ENCODE measurements around the gene MCMBP.
"Not testable (repeated sequence)": the region's sequence is repeated elsewhere in the genome, so short reads cannot be mapped to it uniquely, and the experiment has no call there.

Gene MCMBP

DNA sequence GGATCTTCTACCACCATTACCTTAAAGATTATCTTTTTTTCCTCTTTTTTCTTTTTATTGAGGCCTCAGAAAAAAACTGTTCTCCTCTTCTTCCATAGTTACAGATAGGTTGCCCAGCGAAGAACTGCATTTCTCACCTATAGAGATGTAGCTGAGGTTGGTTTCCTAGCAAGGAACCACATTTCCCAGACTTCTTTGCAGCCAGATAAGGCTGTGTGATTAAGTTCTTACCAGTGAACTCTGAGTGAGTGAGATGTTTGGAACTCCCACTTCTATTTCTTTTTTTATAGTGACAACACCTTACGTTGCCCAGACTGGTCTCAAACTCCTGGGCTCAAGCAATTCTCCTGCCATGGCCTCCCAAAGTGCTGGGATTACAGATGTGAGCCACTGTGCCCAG lies 5.9 kb upstream of the MCMBP start:
- DNase-seq (ENCODE audit: low spot score), result no peak

DNA sequence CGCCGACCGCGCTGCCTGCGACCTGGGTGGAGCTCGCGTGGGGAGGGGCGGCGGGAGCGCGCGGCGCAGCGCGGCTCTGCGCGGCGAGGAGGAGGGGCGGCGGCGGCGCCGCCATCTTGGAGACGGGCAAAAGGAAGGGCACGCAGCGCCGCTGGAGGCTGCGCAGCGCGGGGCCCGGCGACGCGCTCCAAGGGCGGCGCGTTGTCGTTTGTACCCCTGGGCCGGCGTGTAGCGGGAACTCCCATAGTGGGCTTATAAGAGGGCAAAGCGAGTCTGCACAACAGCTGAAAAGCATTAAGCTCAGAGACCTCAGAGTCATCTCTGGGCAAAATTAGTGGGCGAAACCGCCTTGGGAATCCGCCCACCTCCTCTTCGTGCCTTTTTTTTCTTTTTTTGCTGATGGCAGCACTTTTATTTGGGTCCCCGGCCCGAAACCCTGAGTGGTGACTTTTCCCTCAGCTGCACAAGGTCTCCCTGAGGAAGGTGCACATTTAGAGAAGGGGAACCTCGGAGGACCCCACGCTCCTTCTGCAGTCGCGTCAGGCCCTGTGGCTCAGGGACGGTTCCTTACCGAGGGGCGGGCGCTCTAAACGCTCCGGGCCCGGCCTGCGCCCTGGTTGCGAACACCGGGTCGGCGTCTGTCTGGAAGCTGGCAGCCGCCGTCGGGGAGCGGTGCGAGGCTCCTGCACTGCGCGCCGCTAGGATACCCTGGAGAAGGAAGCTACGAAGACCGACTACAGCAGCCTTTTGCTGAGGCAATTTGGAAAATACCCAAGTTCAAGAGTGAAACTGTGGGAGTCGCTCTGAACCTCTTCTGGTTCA lies 428 bp upstream of the MCMBP start:
- DNase-seq (ENCODE audit: low spot score), result peak; percentile 95

DNA sequence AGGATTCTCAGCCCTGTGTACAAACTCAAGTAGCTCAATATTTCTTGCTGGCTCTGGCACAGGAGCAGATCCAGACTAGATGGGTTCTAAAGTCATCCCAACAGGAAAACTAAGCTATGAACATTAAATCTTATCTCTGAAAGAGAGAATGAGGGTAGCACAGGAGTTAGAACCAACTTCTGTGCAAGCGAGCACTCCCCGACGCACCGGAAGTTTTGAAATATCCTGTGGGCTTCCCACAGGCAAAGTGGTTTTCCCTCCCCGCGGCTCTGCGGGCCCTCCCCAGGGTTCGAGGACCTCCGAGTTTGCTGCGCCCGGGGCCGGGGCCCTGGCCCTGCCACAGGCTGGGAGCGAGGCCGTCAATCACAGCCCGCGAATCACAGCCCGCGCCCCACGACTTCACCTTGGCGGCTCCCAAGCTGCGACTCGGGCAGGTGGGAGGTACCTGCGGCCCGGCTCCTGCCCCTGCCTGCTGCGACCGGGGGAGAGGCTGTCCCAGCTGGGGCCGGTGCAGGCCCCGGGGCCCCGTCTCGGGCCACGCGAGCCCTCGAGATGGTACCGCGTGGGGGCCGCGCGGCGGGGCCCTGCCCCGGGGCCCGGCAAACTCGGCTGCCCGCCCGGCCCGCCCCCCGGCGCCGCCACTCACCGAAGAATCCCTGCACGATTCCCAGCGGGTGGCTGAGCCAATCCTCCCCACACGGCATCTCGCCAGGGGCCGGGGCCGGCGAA lies 598 bp downstream of the MCMBP start:
- peak; percentile 67 for DNase-seq (ENCODE audit: low spot score)

DNA sequence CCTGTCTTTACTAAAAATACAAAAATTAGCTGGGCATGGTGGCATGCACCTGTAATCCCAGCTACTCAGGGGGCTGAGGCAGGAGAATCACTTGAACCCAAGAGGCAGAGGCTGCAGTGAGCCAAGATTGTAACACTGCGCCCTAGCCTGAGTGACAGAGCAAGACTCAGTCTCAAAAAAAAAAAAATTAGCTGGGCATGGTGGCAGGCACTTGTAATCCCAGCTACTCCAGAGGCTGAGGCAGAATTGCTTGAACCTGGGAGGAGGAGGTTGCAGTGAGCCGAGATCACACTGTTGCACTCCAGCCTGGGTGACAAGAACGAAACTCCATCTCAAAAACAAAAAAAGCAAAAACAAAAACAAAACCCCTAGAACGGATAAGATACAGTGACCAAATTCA lies 3.2 kb downstream of the MCMBP start:
- DNase-seq (ENCODE audit: low spot score), result not testable (repeated sequence)

DNA sequence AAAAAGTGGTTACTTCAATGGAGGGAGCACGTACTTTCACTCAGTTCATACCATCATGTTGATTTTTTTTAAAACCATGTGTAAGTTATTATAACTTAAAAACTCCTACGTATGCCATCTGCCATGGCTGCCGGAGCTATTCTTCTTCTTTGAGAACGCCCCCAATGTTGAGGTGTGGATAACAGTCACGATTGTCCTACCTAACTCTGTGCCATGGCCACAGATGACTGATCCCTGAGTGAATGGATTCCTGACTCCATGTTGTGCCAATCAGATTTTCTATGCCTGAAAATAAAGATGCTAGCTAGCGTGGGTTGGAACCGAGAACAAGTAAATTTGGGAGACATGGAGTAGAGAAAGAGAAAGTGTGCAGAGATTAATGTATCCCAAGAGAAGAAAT lies 5.3 kb downstream of the MCMBP start:
- DNase-seq (ENCODE audit: low spot score), result no peak

DNA sequence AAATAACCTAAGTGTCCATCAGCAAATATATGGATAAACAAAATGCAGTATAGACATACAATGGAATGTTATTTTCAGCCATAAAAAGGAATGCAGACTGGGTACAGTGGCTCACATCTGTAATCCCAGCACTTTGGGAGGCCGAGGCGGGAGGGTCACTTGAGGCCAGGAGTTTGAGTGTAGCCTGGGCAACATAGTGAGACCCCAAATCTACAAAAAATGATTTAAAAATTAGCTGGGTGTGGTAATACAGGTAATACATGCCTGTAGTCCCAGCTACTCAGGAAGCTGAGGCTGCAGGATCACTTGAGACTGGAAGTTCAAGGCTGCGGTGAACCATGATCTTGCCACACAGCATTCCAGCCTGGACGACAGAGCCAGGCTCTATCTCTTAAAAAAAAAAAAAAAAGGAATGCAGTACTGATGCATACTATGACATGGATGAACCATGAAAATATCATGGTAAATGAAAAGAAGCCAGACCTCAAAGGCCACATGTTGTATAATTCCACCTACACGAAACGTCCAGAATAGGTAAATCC lies 6.9 kb downstream of the MCMBP start:
- DNase-seq (ENCODE audit: low spot score), result no peak

DNA sequence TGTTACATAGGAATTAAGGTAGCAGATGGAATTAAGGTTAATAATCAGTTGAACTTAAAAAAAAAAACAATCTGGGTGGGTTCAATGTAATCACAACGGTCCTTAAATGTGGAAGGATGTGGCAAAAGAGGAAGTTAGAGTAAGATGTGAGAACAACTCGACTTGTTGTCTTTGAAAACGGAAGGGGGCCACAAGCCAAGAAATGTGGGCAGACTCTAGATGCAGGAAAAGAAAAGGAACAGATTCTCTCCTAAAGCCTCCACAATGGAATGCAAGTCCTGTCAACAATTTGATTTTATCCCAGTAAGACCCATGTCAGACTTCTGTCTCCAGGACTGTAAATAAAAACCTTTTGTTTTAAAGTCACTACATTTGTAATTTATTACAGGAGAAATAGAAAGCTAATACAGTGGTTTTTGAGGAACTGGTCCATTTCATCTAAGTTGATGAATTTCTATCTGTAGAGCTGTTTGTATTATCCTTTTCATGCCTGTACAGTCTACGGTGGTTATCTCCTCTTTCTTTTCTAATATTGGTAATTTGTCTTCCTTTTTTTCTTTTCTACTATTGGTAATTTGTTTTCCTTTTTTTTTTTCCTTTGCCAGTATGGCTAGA lies 8.6 kb downstream of the MCMBP start:
- DNase-seq (ENCODE audit: low spot score), result no peak

DNA sequence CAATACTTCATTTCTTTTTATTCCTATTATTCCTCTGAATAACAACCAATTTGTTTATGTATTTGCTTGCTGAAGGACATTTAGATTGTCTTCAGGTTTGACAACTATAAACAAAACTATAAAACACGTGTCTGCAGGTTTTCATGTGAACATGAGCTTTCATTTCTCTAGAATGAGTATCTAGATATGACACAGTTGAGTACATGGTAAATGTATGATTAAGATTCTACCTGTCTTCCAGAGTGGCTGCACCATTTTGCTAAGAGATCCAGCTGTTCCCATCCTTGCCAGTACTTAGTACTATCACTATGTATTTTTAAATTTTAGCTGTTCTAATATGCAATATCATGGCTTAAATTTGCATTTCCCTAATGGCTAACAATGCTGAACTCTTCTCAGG lies 10.1 kb downstream of the MCMBP start:
- no peak for DNase-seq (ENCODE audit: low spot score)

DNA sequence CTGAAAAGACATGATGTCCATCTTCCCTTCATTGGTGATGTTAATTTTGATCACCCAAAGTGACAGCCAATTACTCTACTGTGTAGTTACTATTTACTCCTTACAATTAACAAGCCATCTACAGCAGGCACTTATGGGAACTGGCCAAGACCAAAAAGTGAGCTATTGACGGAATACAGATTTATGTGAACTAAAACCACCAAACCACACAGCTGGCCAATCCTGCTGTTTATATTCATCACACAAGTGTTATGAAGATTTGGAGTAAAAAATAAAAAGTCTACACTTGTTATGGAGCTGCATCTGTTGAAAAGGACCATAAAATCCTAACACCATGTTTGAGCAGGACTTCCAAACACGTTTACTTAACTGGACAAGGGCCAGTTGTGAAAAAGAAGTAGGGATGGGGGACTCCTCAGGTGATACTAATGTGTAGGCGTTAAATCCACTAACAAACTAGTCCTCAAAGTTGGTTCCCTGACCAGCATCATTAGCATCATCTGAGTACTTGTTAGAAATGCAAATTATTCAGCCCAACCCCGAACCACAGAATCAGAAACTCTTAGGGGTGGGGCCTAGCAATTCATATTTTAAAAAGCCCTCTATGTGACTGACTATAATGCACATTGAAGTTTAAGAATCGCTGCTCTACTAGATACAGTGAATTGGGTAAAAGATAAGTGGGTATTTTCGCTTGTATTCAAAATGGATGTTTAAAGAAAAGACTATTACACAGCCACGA lies 11.6 kb downstream of the MCMBP start:
- no peak for DNase-seq (ENCODE audit: low spot score)

DNA sequence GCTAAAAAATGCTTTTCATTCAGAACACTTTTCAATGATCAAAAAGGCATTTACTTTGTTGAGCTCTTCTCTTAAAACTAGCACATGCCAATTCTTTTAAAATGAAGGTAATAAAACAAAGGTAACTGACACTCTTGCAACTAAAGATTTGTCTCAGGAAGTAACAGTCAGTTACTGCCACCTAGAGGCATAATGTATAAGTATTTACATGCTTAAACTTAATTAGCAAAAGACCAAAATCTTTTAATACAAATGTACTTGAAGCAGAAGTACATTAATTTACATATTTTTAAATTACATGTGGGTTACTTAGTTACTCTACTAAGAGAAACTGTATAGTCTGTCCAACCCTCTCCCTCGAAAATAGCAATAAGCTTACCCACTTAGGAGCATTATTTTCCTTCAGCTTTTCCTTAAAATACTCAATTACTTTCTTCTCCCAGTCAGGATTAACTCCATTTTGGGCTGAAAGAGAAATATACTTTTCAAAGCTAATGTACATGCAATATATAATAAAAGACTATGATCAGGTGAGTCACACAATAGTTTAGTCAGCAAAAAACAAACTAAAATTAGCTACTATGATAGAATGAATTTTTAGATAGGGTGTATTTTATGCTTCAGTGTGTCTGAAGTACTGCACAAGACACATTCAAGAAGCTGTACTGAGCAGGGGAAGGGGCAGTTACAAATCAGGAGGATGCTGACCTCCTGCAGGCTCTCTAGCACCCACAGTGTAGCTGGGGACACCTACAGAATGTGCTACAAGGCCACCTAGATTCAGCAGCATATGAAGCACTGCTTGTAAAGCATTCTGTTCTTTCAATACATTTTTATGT lies 13.0 kb downstream of the MCMBP start:
- DNase-seq (ENCODE audit: low spot score), result peak; percentile 34

DNA sequence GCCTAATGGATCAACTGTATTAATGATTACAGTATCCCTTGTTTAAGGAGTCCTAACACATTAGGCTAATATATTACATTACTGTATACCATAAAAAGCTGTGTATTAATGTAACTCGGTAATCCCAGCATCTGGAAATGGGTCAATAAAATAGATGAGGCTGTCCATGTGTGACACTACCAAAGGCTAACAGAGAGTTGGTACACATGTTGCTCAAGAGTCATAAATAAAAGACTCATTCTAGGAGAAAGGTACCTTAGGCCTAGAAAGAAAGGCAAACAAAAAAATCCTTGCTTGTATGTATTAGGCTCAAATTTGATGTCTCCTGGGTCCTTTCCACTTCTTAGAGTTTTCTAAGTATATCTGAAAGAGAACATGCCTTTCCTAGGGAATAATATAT lies 14.6 kb downstream of the MCMBP start:
- no peak for DNase-seq (ENCODE audit: low spot score)

DNA sequence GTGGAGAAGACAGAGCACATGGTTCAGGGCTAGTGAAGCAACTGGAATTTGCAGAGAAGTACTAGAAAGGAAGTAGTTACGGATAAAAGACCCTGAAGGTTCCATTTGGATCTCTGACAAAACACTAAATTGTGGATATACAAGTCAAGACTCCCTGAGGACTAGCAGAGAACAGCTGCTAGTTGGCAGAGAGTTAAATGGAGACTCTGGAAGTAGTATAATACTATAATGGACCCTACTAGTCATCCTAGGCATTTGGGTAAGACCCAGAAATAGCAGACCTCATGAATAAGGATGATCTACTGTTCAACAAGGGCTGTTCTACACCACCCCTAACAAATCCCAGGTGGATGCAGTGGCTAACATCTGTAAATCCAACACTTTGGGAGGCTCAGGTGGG lies 19.1 kb downstream of the MCMBP start:
- DNase-seq (ENCODE audit: low spot score), result no peak

DNA sequence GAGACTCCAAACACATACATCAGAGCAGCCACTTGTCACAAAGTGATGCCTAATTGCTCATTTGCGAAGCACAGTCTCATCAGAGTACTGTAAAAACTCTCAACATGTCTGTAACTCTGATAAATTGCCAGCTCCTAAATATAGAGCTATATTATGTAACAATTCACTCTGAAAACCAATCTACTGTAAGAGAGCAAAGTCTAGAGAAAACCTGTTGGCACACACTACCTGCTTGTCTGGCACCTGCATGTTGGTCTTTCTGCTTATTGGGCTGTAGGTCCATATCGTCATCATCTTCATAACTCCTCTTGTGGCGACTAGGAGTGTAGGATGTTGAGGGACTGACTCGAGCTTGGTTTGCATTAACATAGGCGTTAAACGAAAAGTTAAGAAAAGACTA lies 19.8 kb downstream of the MCMBP start:
- DNase-seq (ENCODE audit: low spot score), result no peak

DNA sequence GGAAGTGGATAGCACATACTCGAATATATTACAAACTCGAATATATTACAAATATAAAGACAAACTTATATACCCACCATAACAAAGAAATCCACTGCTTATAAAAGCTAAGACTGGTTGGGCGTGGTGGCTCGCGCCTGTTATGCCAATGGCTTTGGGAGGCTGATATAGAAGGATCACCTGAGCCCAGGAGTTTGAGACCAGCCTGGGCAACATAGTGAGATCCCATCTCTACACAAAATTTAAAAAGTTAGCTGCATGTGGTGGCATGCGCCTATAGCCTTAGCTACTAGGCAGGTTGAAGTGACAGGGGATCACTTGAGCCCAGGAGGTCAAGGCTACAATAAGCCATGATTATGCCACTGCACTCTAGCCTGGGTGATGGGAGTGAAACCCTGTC lies 20.4 kb downstream of the MCMBP start:
- DNase-seq (ENCODE audit: low spot score), result no peak

DNA sequence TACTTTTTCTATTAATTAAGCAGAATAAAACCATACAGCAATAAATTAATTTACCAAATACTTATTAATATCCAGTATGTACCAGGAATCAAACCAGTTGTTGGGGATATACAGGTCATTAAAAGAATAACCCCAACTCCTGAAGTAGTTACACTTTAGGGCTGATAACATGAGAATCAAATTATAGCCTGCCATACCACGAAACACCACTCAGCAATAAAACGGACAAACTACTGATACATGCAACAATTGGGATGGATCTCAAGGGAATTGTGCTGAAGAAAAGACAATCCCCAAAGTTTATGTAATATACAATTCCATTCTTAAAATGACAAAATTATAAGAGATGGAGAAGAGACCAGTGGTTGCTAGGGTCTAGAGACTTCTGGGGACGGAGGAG lies 22.7 kb downstream of the MCMBP start:
- DNase-seq (ENCODE audit: low spot score), result no peak

DNA sequence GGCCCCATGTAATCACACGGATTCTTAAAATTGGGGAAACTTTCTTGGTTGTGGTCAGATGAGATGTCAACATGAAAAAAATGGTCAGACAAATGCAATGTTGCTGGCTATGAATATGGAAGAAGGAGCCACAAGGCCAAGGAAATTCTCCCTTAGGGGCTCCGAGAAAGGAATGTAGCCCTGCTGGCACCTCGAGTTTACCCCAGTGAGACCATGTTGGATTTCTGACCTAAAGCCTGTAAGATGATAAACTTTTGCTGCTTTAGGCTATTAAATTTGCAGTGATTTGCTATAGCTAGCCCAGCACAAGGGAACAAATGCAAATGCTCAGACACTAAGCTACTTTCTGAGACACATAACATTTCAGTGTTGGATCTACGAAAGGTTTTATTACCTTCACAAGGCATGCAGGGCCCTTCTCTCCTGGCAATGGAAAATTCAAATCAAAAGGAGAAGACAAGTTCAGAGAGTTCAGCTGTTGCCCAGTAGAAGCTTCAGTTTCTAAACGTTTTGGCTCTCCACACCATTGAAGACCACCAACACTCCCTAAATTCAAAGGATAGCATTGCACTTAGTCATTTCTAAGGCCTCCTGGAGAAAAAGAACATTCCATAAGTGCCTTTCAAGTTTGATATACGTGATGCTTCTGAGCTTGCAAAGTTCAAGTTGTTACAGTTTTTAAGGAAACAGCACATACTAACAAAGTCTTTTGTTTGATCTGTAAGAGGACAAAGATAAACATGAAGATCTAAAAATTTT lies 23.4 kb downstream of the MCMBP start:
- peak; percentile 62 for DNase-seq (ENCODE audit: low spot score)

DNA sequence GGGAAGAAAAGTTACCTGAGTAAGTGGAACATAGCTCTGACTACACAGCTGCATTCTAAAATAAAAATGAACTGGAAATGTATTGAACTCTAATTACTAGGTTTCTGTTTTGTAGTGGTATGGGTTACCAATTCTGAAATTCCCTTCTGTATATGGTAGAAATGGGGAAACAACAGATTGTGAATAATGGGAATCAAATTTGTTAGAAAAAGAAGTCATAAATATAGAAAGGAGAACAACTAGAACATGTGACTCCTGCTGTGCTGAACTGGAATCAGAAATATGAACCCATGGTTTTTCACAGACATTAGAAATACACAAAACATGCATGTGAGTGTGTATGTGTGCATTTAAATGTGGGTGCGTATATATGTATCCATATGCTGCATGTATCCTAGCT lies 27.0 kb downstream of the MCMBP start:
- no peak for DNase-seq (ENCODE audit: low spot score)

DNA sequence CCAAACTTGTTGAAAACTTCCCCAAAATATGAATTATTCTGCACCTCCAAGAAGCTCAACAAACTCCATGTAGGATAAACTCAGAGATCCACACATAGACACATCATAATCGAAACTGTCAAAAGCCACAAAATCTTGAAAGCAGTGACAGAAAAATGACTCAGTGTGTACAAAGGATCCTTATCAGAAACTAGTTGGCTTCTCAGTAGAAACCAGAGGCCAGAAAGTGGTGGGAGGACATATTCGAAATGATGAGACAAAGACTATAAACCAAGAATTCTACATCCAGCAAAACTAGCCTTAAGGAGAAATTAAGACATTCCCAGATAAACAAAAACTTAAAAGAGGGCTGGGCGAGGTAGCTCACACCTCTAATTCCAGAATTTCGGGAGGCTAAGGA lies 38.5 kb downstream of the MCMBP start:
- no peak for DNase-seq (ENCODE audit: low spot score)

DNA sequence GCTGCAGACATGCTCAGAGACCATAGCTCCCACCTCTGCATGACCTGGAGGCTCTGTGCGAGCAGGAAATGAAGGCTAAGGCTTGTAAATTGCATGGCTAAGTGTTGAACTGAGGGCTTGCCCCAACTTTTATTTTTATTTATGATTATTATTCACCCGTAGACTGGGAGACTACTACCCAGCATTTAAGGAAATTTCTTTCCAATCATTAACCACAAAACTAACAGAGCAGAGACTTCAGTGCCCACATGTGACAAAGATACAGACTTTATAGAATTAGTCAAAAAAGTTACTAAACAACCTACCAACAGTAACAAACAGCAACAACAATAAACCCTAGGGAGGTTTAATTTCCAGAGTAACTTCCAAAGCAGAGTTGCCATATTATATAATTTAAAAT lies 39.7 kb downstream of the MCMBP start:
- DNase-seq (ENCODE audit: low spot score), result no peak

DNA sequence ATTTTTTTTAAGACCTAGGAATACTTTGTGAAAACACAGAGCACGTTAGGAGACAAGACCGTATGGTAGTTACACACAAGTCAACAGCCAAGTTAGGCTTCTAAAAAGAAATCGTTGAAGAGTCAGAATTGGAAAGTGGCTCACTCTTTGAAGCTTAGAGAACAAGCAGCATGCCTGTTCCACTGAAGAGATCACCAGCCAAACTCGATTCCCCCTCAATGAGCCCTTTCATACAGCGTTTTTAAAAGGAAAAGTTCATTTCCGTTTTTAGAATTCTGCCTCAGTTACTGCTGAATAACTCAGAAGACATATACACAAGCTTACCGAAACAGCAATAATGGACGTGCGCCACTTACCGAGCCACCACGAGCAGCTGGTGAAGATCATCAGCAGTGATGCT lies 41.0 kb downstream of the MCMBP start:
- DNase-seq (ENCODE audit: low spot score), result no peak

DNA sequence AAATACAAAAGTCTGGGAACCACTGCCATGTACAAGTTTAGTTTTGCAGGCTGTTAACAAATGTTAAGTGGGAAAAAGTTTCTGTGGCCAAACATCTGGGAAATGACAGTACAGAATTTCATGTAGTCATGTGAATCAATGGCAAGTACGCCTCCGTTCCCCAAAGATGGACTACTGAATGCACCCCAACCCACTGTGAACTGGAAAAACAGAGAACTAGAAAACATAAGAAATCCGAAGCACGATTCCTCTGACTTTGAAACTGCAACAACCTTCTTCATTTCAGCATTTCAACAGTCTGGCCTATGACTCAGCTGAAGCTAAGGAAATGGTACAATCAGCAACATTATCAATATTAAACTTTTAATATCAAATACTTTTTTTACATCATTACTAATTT lies 41.8 kb downstream of the MCMBP start:
- no peak for DNase-seq (ENCODE audit: low spot score)

Data from GM03348 (cell line).